H9 (cell line): Measurements from ENCODE around the gene NFKBIA. TPM values are rescaled to one million over a fixed set of nuclear protein-coding genes. Genes with fewer than 3 reads are reported as not detected.

Experiments used
- DNase-seq: peaks from one replicate; pipeline ENCODE4 v3.0.0-alpha.2; 2017
- H2AFZ ChIP-seq: one replicate; pipeline ENCODE4 v1.6.1; 2013; ENCODE audit warnings: mild to moderate bottlenecking, low read length, control low read depth, moderate library complexity
- H2AK5ac ChIP-seq: 2 replicates; pipeline ENCODE4 v1.6.1; 2013; ENCODE audit warnings: low read length, control low read depth, mixed read lengths; ENCODE audit not compliant: insufficient read length
- H2BK120ac ChIP-seq: one replicate; pipeline ENCODE4 v1.6.1; 2013; ENCODE audit warnings: low read depth, mild to moderate bottlenecking, low read length, control low read depth, inconsistent platforms; ENCODE audit not compliant: poor library complexity, severe bottlenecking
- H2BK12ac ChIP-seq: 2 replicates; pipeline ENCODE4 v1.6.1; 2013; ENCODE audit warnings: low read length, control low read depth, mixed read lengths, low read depth; ENCODE audit not compliant: insufficient read length
- H2BK15ac ChIP-seq: 2 replicates; pipeline ENCODE4 v1.6.1; 2013; ENCODE audit warnings: low read depth, low read length, control low read depth
- H2BK20ac ChIP-seq: one replicate; pipeline ENCODE4 v1.6.1; 2013; ENCODE audit warnings: low read depth, mild to moderate bottlenecking, low read length, control low read depth, inconsistent platforms; ENCODE audit not compliant: poor library complexity, severe bottlenecking
- H2BK5ac ChIP-seq: 2 replicates; pipeline ENCODE4 v1.6.1; 2013; ENCODE audit warnings: low read length, control low read depth, mixed read lengths; ENCODE audit not compliant: insufficient read length
- H3K14ac ChIP-seq: 2 replicates; pipeline ENCODE4 v1.6.1; 2013; ENCODE audit warnings: low read length, control low read depth; ENCODE audit not compliant: insufficient read depth
- H3K18ac ChIP-seq: 2 replicates; pipeline ENCODE4 v1.6.1; 2013; ENCODE audit warnings: low read depth, mild to moderate bottlenecking, mixed read lengths, low read length, control low read depth; ENCODE audit not compliant: insufficient read length
- H3K23ac ChIP-seq: 2 replicates; pipeline ENCODE4 v1.6.1; 2013; ENCODE audit warnings: low read length, control low read depth, mixed read lengths, low read depth; ENCODE audit not compliant: insufficient read length
- H3K23me2 ChIP-seq: 2 replicates; pipeline ENCODE4 v1.6.1; 2013; ENCODE audit warnings: low read depth, mild to moderate bottlenecking, mixed read lengths, low read length, control low read depth; ENCODE audit not compliant: insufficient read length, poor library complexity, severe bottlenecking
- H3K27ac ChIP-seq: 2 replicates; pipeline ENCODE4 v1.5.1; 2013; ENCODE audit warnings: low read length, control low read depth, mixed read lengths, low read depth; ENCODE audit not compliant: insufficient read length
- H3K27me3 ChIP-seq: 2 replicates; pipeline ENCODE4 v1.6.1; 2013; ENCODE audit warnings: low read length, control low read depth, inconsistent platforms; ENCODE audit not compliant: insufficient read depth
- H3K4ac ChIP-seq: 2 replicates; pipeline ENCODE4 v1.6.1; 2013; ENCODE audit warnings: low read depth, mild to moderate bottlenecking, control low read depth, inconsistent platforms, low read length, moderate library complexity
- H3K4me1 ChIP-seq: 2 replicates; pipeline ENCODE4 v1.6.1; 2013; ENCODE audit warnings: low read length, control low read depth, inconsistent platforms; ENCODE audit not compliant: insufficient read depth
- H3K4me2 ChIP-seq: 2 replicates; pipeline ENCODE4 v1.6.1; 2013; ENCODE audit warnings: low read length, control low read depth, mixed read lengths; ENCODE audit not compliant: insufficient read length, insufficient read depth
- H3K56ac ChIP-seq: 2 replicates; pipeline ENCODE4 v1.6.1; 2013; ENCODE audit warnings: low read depth, mild to moderate bottlenecking, mixed read lengths, low read length, control low read depth; ENCODE audit not compliant: insufficient read length
- H3K79me1 ChIP-seq: 2 replicates; pipeline ENCODE4 v1.6.1; 2013; ENCODE audit warnings: low read depth, mild to moderate bottlenecking, moderate library complexity, low read length, control low read depth, inconsistent platforms; ENCODE audit not compliant: insufficient read depth, poor library complexity, severe bottlenecking
- H3K79me2 ChIP-seq: 2 replicates; pipeline ENCODE4 v1.6.1; 2013; ENCODE audit warnings: low read length, control low read depth, inconsistent platforms; ENCODE audit not compliant: insufficient read depth
- H3K9ac ChIP-seq: 2 replicates; pipeline ENCODE4 v1.6.1; 2013; ENCODE audit warnings: low read length, control low read depth, mixed read lengths; ENCODE audit not compliant: insufficient read length; ENCODE audit errors: extremely low read depth
- H3K9me3 ChIP-seq: one replicate; pipeline ENCODE4 v1.6.1; 2013; ENCODE audit warnings: low read depth, low read length, inconsistent platforms; ENCODE audit not compliant: control insufficient read depth
- H3T11ph ChIP-seq: one replicate; pipeline ENCODE4 v1.6.1; 2013; ENCODE audit warnings: mild to moderate bottlenecking, low read length, control low read depth, inconsistent platforms
- H4K20me1 ChIP-seq: one replicate; pipeline ENCODE4 v1.6.1; 2013; ENCODE audit not compliant: control insufficient read depth, insufficient read length, insufficient read depth
- H4K5ac ChIP-seq: 2 replicates; pipeline ENCODE4 v1.6.1; 2013; ENCODE audit warnings: low read depth, mild to moderate bottlenecking, mixed read lengths, low read length, control low read depth; ENCODE audit not compliant: insufficient read length
- H4K8ac ChIP-seq: replicated peaks from 2 replicates; pipeline ENCODE4 v1.6.1; 2013; ENCODE audit warnings: low read length, control low read depth, mixed read lengths, low read depth; ENCODE audit not compliant: insufficient read length
- H4K91ac ChIP-seq: 2 replicates; pipeline ENCODE4 v1.6.1; 2013; ENCODE audit warnings: low read depth, mild to moderate bottlenecking, moderate library complexity, mixed read lengths, low read length, control low read depth; ENCODE audit not compliant: insufficient read length
- H3K27ac Mint-ChIP-seq, 3 experiments: 2 replicates in 2 of 3; 3 replicates in 1 of 3; pipeline ENCODE4 v1.8.0; 2020 to 2021; ENCODE audit warnings: mixed read lengths in 3 of 3, mild to moderate bottlenecking in 1 of 3, moderate library complexity in 1 of 3
- H3K27me3 Mint-ChIP-seq: 2 replicates; pipeline ENCODE4 v1.8.0; 2021; ENCODE audit warnings: low read depth, mild to moderate bottlenecking, moderate library complexity, mixed read lengths
- H3K36me3 Mint-ChIP-seq, 3 experiments: 2 replicates in 2 of 3; 3 replicates in 1 of 3; pipeline ENCODE4 v1.8.0; 2020 to 2021; ENCODE audit warnings: low read depth in 3 of 3, mixed read lengths in 3 of 3; ENCODE audit not compliant: insufficient read depth in 1 of 3
- H3K4me1 Mint-ChIP-seq, 2 experiments: 2 replicates each; pipeline ENCODE4 v1.8.0; 2020; ENCODE audit warnings: mixed read lengths in 2 of 2
- H3K4me3 Mint-ChIP-seq, 2 experiments: 2 replicates in 1 of 2; 3 replicates in 1 of 2; pipeline ENCODE4 v1.8.0; 2020 to 2021; ENCODE audit warnings: mild to moderate bottlenecking in 2 of 2, mixed read lengths in 2 of 2, moderate library complexity in 1 of 2
- H3K9me3 Mint-ChIP-seq, 2 experiments: 2 replicates in 1 of 2; 3 replicates in 1 of 2; pipeline ENCODE4 v1.8.0; 2020; ENCODE audit warnings: mild to moderate bottlenecking in 2 of 2, mixed read lengths in 2 of 2, moderate library complexity in 1 of 2
- CTCF ChIP-seq: fragments of 200-600 bp; sonication (generic); conservative IDR thresholded peaks from 3 replicates; pipeline ENCODE4 v1.8.0; 2021; ENCODE audit warnings: antibody characterized with exemption, mild to moderate bottlenecking
- WGBS: extraction: QIAGEN DNeasy Blood & Tissue Kit; methylation state at CpG from one replicate; pipeline ENCODE4 v1.1.7; 2013; ENCODE audit warnings: missing lambda C conversion rate, low lambda C conversion rate, mixed read lengths; ENCODE audit not compliant: insufficient read length; ENCODE audit errors: extremely low coverage; 5-methylcytosine and 5-hydroxymethylcytosine counted together
- total RNA-seq: library from RNA; stranded (reverse); gene quantifications from 2 replicates; pipeline ENCODE4 v1.2.1, GENCODE V29; 2021

The NFKBIA gene
- total RNA-seq, 1 experiment from 2014 or later = 38.4 TPM

- Histone ChIP-seq H2BK5ac (no peak overlapping the region), H3K4me1 (peaks cover 3% of the 10 kb centered on the region; the same call in 1 of the 2 replicates), H4K5ac (no peak overlapping the region), H3K79me2 (no peaks in the 10 kb centered on the region), H4K20me1 (no peaks in the 10 kb centered on the region), H2AFZ (no peak overlapping the region), H3K4ac (no peak overlapping the region), H3K9me3 (no peaks in the 10 kb centered on the region), H3K4me2 (no peak overlapping the region), H3K27ac (no peak overlapping the region), H2BK20ac (no peak overlapping the region), H3K56ac (no peak overlapping the region), H2BK120ac (no peak overlapping the region), H2BK15ac (no peak overlapping the region), H3K23ac (no peak overlapping the region), H4K91ac (no peak overlapping the region), H3K18ac (no peak overlapping the region), H4K8ac (no peak overlapping the region), H3K14ac (no peak overlapping the region), H3K9ac (no peak overlapping the region), H3T11ph (no peak overlapping the region), H3K27me3 (no peaks in the 10 kb centered on the region), H3K23me2 (no peaks in the 10 kb centered on the region), H3K79me1 (no peaks in the 10 kb centered on the region), H2AK5ac (no peak overlapping the region), H2BK12ac (no peak overlapping the region)
- no CpG with 5 or more reads among the region's 11 CpGs for WGBS
- TF ChIP-seq CTCF = no peak
- DNase-seq = no peak
- H3K27ac Mint-ChIP-seq = peak overlapping the region in 1 of 3 experiments; percentile 54; a peak in 2 of 7 replicates
- H3K4me3 Mint-ChIP-seq = no peak overlapping the region
- H3K36me3 Mint-ChIP-seq = peaks cover 0 to 6% (median 5%) of the 10 kb centered on the region in 3 experiments; a peak in 5 of 7 replicates
- H3K4me1 Mint-ChIP-seq = peaks cover 41 to 46% of the 10 kb centered on the region in 2 experiments
- H3K9me3 Mint-ChIP-seq = no peaks in the 10 kb centered on the region
- H3K27me3 Mint-ChIP-seq = no peaks in the 10 kb centered on the region
These were observed 10.1 kb downstream of the NFKBIA start for GRCh38 chr14:35394326-35395013.
